Panc1 (cell line): ENCODE results near the gene RAB33A. TPM values are rescaled to one million over a fixed set of nuclear protein-coding genes. Genes with fewer than 3 reads are reported as not detected.

Experiments
- ATAC-seq: fragments of 200-7000 bp; cut with Tn5 transposase; 2 replicates; pipeline ENCODE4 v1.9.1; 2020; ENCODE audit warnings: mild to moderate bottlenecking, moderate library complexity
- BruUV-seq: library from RNA; stranded (reverse); fragments of 400-500 nt; replicated peaks from 2 replicates; lab custom pipeline; 2021; lab: Mats Ljungman, UMichigan
- CTCF ChIA-PET: fragments of 300-600 bp; sonication (Branson Sonifier 250); formaldehyde crosslinking; loops from one replicate; lab custom pipeline; 2022; ENCODE audit warnings: antibody characterized with exemption; lab: Charles Lee
- POLR2A ChIA-PET: fragments of 300-600 bp; sonication (Branson Sonifier 250); formaldehyde crosslinking; loops from one replicate; lab custom pipeline; 2022; ENCODE audit warnings: antibody characterized with exemption; lab: Charles Lee
- DNase-seq: peaks from one replicate; pipeline ENCODE4 v3.0.0-alpha.2; 2010; ENCODE audit warnings: low read depth, low spot score
- H3K27ac ChIP-seq: 2 replicates; pipeline ENCODE4 v1.5.1; 2011; ENCODE audit warnings: mild to moderate bottlenecking, low read length, inconsistent platforms
- H3K27me3 ChIP-seq: fragments of 200-500 bp; sonication (Bioruptor generic); 2 replicates; pipeline ENCODE4 v1.6.0; 2014; ENCODE audit warnings: low read length, inconsistent platforms; ENCODE audit not compliant: control insufficient read depth, insufficient read depth
- H3K36me3 ChIP-seq: fragments of 200-500 bp; sonication (Bioruptor generic); 2 replicates; pipeline ENCODE4 v1.5.1; 2014; ENCODE audit warnings: inconsistent platforms, mild to moderate bottlenecking, low read length, moderate library complexity; ENCODE audit not compliant: control insufficient read depth, insufficient read depth
- H3K4me1 ChIP-seq: 2 replicates; pipeline ENCODE4 v1.5.1; 2011; ENCODE audit warnings: inconsistent platforms, mild to moderate bottlenecking, low read length, moderate library complexity; ENCODE audit not compliant: control insufficient read depth, insufficient read depth
- H3K4me3 ChIP-seq, 2 experiments: 2 replicates each; pipeline ENCODE4 v1.5.1; 2011 to 2012; ENCODE audit warnings: low read depth in 2 of 2, low read length in 2 of 2, mild to moderate bottlenecking in 2 of 2, inconsistent platforms in 1 of 2, moderate library complexity in 1 of 2
- H3K9me3 ChIP-seq: fragments of 200-500 bp; sonication (Bioruptor generic); 2 replicates; pipeline ENCODE4 v1.5.1; 2014; ENCODE audit warnings: low read depth, mild to moderate bottlenecking, inconsistent platforms, low read length, moderate library complexity; ENCODE audit not compliant: control insufficient read depth, insufficient read depth
- CTCF ChIP-seq: fragments of 450-650 bp; IDR thresholded peaks from 2 replicates; pipeline ENCODE4 v1.5.1; 2017; ENCODE audit warnings: mild to moderate bottlenecking
- POLR2AphosphoS5 ChIP-seq: IDR thresholded peaks from 2 replicates; pipeline ENCODE4 v1.6.1; 2012; ENCODE audit warnings: mild to moderate bottlenecking, low read depth, low read length, moderate library complexity
- REST ChIP-seq, 2 experiments: IDR thresholded peaks; 2 replicates each; pipeline ENCODE4 v1.6.1; 2011 to 2012; ENCODE audit warnings: low read depth in 2 of 2, control low read depth in 1 of 2, low read length in 1 of 2, mild to moderate bottlenecking in 1 of 2, moderate library complexity in 1 of 2; ENCODE audit not compliant: insufficient read depth in 1 of 2
- SIN3A ChIP-seq: IDR thresholded peaks from 2 replicates; pipeline ENCODE4 v1.6.1; 2012; ENCODE audit warnings: low read depth, mild to moderate bottlenecking, low read length, moderate library complexity, borderline replicate concordance; ENCODE audit not compliant: insufficient read depth
- TCF7L2 ChIP-seq: IDR thresholded peaks from 2 replicates; pipeline ENCODE4 v1.6.1; 2011; ENCODE audit warnings: mild to moderate bottlenecking, low read depth, low read length, inconsistent platforms
- in situ Hi-C: cut with HindIII; loops from 2 replicates; pipeline ENCODE4 v1.10.0; 2016; ENCODE audit warnings: low sequenced_read_pairs, low pct_unique_long_range_greater_than_20kb
- intact Hi-C: fragments of 100-400 bp; cut with micrococcal nuclease; formaldehyde crosslinking; loops from one replicate; pipeline ENCODE4 v1.10.0; 2022; ENCODE audit not compliant: unreplicated experiment
- total RNA-seq: library from RNA; stranded (reverse); gene quantifications from one replicate; pipeline ENCODE4 v1.2.1, GENCODE V29; 2021; ENCODE audit not compliant: unreplicated experiment

RAB33A gene
- total RNA-seq, 1 experiment from 2014 or later = 2.2 TPM

DNA sequence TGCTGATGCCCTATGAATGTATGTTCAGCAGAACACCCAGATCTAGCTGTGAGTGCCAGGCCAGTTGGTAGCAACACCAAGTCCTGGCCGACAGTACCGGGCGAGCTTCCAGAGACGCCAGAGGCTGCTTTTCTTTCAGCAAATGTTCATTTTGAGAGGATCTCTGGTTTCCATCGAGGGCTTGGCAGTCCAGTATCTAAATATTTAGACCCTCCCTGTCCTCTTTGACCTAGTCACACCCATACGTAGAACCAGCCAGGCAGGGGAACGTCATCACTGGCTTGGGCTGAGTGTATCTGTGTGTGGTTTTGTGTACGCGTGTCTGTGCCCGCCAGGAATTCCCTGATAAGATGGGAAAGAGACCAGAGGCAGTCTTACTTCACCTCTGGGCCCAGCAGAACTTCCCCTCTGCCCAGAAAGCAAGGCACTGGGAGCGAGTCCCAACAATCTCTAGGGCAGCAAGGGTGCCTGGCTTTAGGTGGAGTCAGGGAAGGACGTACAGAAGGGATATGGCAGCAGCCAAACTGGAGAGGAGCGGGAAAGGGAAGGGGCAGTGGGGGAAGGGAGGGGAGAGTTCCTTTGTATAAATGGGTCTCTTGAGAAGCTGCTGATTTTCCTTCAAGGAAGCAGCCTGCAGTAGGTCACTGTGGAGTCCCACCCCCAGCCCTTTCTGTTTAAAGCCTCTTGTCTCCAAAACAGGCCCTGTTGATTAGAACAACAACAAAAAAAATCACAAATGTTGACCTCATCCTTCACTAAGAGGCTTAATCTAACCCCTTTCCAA, 46.5 kb upstream of the RAB33A start:
- in situ Hi-C loops = no loop called here
- H3K27ac ChIP-seq = no peak overlapping the region
- POLR2A ChIA-PET = no interaction called here

GRCh38 chrX:130130990-130131389, 40.8 kb upstream of the RAB33A start:
- POLR2A ChIA-PET = interaction anchor here (0.5 kb wide), 1 partner anchor 15 kb away, joined by 5 read pairs; no protein-coding TSS in a partner anchor
- in situ Hi-C loops = no loop called here
- TF ChIP-seq TCF7L2 (no peak), CTCF (no peak), SIN3A (no peak), POLR2AphosphoS5 (no peak)

More for the DNA sequence above, 46.5 kb upstream of the RAB33A start:
- Histone ChIP-seq H3K4me1 (peaks cover 9% of the 10 kb centered on the region), H3K4me3 (no peak overlapping the region), H3K27me3 (no peaks in the 10 kb centered on the region), H3K36me3 (peaks cover 3% of the 10 kb centered on the region; the same call in 1 of the 2 replicates), H3K9me3 (no peaks in the 10 kb centered on the region)
- intact Hi-C loops = no loop called here
- DNase-seq (no peak), ATAC-seq (no peak)
- TF ChIP-seq CTCF (no peak), POLR2AphosphoS5 (no peak), REST (IDR thresholded peaks at IDR 0.05; ENCODE audit: insufficient read depth in 1 of 2, low read depth in 2 of 2, low read length in 1 of 2) (no peak), TCF7L2 (no peak), SIN3A (no peak)
- BruUV-seq = no TSS peak
- CTCF ChIA-PET = interaction anchor here (0.6 kb wide), 1 partner anchor 18 kb away, joined by 3 read pairs; no protein-coding TSS in a partner anchor

More at GRCh38 chrX:130130990-130131389, 40.8 kb upstream of the RAB33A start:
- ATAC-seq = no peak
- intact Hi-C loops = no loop called here
- H3K27me3 ChIP-seq = no peaks in the 10 kb centered on the region
- H3K4me3 ChIP-seq = no peak overlapping the region
- H3K27ac ChIP-seq = no peak overlapping the region
- CTCF ChIA-PET = interaction anchor here (0.6 kb wide), 1 partner anchor 14 kb away, joined by 3 read pairs; no protein-coding TSS in a partner anchor
- peaks cover 8% of the 10 kb centered on the region; the same call in 1 of the 2 replicates for H3K36me3 ChIP-seq
- BruUV-seq = no TSS peak
- H3K4me1 ChIP-seq = no peaks in the 10 kb centered on the region
- no peaks in the 10 kb centered on the region for H3K9me3 ChIP-seq
- DNase-seq = no peak
